Right atrium auricular region (tissue), 2 donors: ENCODE results near the gene C5. TPM values are rescaled to one million over a fixed set of nuclear protein-coding genes. Genes with fewer than 3 reads are reported as not detected.

Source experiments
- DNase-seq: peaks from one replicate; pipeline ENCODE4 v3.0.0-alpha.2; 2019; ENCODE audit warnings: low spot score
- H3K27ac ChIP-seq, 2 donors: fragments of 200-600 bp; sonication (generic); 1 replicate in 1 of 2; 2 replicates in 1 of 2; pipeline ENCODE4 v1.5.1; 2016 to 2019
- H3K27me3 ChIP-seq, 2 donors: fragments of 200-600 bp; sonication (generic); one replicate each; pipeline versions ENCODE4 v1.5.1 to v1.6.0; 2017 to 2019
- H3K36me3 ChIP-seq: fragments of 200-600 bp; sonication (generic); one replicate; pipeline ENCODE4 v1.5.1; 2016
- H3K4me1 ChIP-seq, 2 donors: fragments of 200-600 bp; sonication (generic); one replicate each; pipeline versions ENCODE4 v1.5.1 to v1.6.0; 2017 to 2019
- H3K4me3 ChIP-seq, 2 donors: fragments of 200-600 bp; sonication (generic); 1 replicate in 1 of 2; 2 replicates in 1 of 2; pipeline ENCODE4 v1.5.1; 2017 to 2019; ENCODE audit warnings: mild to moderate bottlenecking in 1 of 2, moderate library complexity in 1 of 2
- H3K9me3 ChIP-seq, 2 donors: fragments of 200-600 bp; sonication (generic); one replicate each; pipeline ENCODE4 v1.5.1; 2019
- CTCF ChIP-seq, 2 donors: fragments of 200-600 bp; sonication (generic); IDR thresholded peaks; one replicate each; pipeline ENCODE4 v1.5.1; 2019; ENCODE audit warnings: antibody characterized with exemption in 2 of 2
- total RNA-seq, 2 donors: library from RNA; depleted of rRNA; stranded (reverse); fragments of >200 nt; gene quantifications; one replicate each; pipeline ENCODE4 v1.1.0, GENCODE V29; 2016

C5 gene
- total RNA-seq, 2 donors from 2014 or later, result 0.82 to 1.1 TPM

DNA sequence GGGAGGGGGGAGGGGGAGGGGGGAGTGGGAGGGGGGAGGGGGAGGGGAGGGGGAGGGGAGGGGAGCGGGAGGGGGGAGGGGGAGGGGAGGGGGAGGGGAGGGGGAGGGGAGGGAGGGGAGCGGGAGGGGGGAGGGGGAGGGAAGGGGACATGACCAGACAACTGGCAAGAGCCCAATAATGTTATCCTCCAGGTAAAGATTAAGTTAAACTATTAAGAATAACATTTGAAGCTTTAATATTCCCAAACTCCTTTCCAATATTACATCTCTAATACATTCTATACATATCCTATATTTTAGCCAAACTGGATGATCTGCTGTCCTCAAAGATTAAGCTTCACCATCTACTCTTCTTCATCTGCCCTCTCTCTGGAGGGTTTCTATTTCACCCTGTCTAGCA is 25.8 kb downstream of the C5 start:
- TF ChIP-seq CTCF (IDR thresholded peaks at IDR 0.05), result no peak
- DNase-seq, result no peak

GRCh38 chr9:121023064-121023463 is 27.0 kb downstream of the C5 start:
- Histone ChIP-seq H3K27ac (no peak overlapping the region), H3K4me3 (no peak overlapping the region), H3K4me1 (no peaks in the 10 kb centered on the region), H3K9me3 (no peaks in the 10 kb centered on the region), H3K36me3 (no peaks in the 10 kb centered on the region), H3K27me3 (no peaks in the 10 kb centered on the region)
- DNase-seq, result no peak
- TF ChIP-seq CTCF (IDR thresholded peaks at IDR 0.05), result no peak

More for the DNA sequence above, 25.8 kb downstream of the C5 start:
- no peaks in the 10 kb centered on the region for H3K9me3 ChIP-seq
- H3K36me3 ChIP-seq, result no peaks in the 10 kb centered on the region
- no peak overlapping the region for H3K27ac ChIP-seq
- H3K4me3 ChIP-seq, result no peak overlapping the region
- H3K27me3 ChIP-seq, result no peaks in the 10 kb centered on the region
- no peaks in the 10 kb centered on the region for H3K4me1 ChIP-seq

DNA sequence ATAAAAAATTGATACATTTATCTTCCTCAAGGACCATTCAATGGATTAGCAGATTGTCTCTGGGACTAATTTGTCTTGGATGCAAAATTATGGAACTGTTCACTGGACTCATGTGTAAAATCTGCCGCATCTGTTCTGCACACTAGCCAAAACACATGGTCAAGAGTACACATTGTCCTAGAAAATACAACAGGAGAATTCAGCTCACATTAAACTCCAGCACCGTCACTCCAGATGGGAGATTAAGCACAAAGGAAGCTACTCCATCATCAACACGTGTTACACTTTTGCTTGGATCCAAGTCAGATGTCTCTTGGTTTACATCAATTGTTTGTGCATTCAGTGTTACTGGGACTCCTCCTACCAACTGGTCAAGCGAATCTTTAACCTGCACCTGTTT is 28.8 kb downstream of the C5 start:
- DNase-seq, result no peak
- TF ChIP-seq CTCF (IDR thresholded peaks at IDR 0.05), result no peak
- Histone ChIP-seq H3K9me3 (no peaks in the 10 kb centered on the region), H3K4me1 (no peaks in the 10 kb centered on the region), H3K36me3 (no peaks in the 10 kb centered on the region), H3K4me3 (no peak overlapping the region), H3K27ac (no peak overlapping the region), H3K27me3 (no peaks in the 10 kb centered on the region)

DNA sequence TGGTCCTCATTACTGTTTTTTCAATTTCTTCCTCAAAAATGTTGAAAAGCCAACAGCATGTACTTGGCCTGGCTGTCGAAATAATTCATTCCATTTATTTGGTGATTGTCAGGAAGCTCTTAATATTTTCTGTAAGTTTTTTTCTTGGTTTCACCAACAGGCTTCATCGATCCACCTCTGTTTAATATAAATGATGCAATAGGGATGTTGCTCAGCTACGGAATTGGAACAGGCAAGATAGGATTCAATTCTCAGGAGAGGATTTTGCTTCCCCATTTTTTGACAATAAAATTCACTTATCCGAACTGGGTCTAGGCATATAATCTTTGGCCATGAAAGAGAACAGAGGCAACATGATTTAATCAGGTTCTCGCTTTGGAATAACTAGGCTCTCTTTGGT is 30.8 kb downstream of the C5 start:
- Histone ChIP-seq H3K27ac (no peak overlapping the region), H3K36me3 (no peaks in the 10 kb centered on the region), H3K4me3 (no peak overlapping the region), H3K9me3 (no peaks in the 10 kb centered on the region), H3K27me3 (no peaks in the 10 kb centered on the region), H3K4me1 (no peaks in the 10 kb centered on the region)
- no peak for TF ChIP-seq CTCF (IDR thresholded peaks at IDR 0.05)
- no peak for DNase-seq

- Histone ChIP-seq H3K27ac (no peak overlapping the region), H3K9me3 (no peaks in the 10 kb centered on the region), H3K4me1 (no peaks in the 10 kb centered on the region), H3K4me3 (no peak overlapping the region), H3K36me3 (no peaks in the 10 kb centered on the region), H3K27me3 (no peaks in the 10 kb centered on the region)
- DNase-seq, result no peak
- no peak for TF ChIP-seq CTCF (IDR thresholded peaks at IDR 0.05)
Measured at GRCh38 chr9:121013911-121014310, 36.2 kb downstream of the C5 start.

GRCh38 chr9:121009650-121010049 is 40.4 kb downstream of the C5 start:
- no peaks in the 10 kb centered on the region for H3K27me3 ChIP-seq
- TF ChIP-seq CTCF (IDR thresholded peaks at IDR 0.05), result no peak
- H3K36me3 ChIP-seq, result no peaks in the 10 kb centered on the region
- H3K4me3 ChIP-seq, result no peak overlapping the region
- H3K4me1 ChIP-seq, result no peaks in the 10 kb centered on the region
- no peaks in the 10 kb centered on the region for H3K9me3 ChIP-seq
- H3K27ac ChIP-seq, result no peak overlapping the region
- no peak for DNase-seq
